ENCODE measurements around the gene KRT86.
"Not testable (repeated sequence)": the region's sequence is repeated elsewhere in the genome, so short reads cannot be mapped to it uniquely, and the experiment has no call there.

KRT86 gene

DNA sequence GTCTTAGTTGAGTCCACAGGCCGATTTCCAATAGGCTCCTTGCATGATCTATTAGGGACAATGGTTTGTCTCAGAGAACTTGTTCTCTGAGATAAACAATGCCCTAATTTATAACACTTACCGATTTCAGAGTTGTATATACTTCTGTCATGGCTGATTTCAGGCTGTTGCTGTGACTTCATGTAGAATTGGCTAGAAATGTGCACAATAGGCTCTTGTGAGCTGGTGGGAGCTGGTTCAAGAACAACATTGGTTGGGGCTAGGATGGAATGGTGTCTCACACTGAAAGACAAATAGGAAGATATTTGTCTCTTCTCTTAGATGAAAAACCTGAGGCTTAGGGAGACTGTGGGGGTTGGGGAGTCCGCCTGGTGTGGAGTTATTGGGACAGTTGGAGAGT is 6.7 kb upstream of the KRT86 start:
- no peak for DNase-seq (ENCODE audit: low read depth in 3 of 3)

DNA sequence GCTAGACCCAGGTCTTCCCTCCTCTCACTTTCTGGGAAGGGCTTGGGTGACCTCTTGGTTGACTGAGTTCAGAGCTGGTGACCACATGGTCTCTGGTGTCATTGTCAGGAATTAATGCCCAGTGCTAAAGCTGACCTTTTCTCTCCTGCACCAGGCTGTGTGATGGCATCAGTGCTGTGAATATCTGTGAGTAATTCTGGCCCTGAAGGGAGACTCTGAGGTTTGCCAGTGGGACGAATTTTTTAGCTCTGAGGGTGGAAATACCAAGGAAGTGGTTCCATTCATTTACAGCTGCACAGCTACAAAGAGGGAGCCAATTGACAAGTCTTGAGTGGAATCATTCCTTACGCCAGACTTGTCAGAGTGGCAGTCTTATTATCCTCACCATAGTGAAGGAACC is 6.2 kb upstream of the KRT86 start:
- DNase-seq (ENCODE audit: low read depth in 3 of 3), result no peak

DNA sequence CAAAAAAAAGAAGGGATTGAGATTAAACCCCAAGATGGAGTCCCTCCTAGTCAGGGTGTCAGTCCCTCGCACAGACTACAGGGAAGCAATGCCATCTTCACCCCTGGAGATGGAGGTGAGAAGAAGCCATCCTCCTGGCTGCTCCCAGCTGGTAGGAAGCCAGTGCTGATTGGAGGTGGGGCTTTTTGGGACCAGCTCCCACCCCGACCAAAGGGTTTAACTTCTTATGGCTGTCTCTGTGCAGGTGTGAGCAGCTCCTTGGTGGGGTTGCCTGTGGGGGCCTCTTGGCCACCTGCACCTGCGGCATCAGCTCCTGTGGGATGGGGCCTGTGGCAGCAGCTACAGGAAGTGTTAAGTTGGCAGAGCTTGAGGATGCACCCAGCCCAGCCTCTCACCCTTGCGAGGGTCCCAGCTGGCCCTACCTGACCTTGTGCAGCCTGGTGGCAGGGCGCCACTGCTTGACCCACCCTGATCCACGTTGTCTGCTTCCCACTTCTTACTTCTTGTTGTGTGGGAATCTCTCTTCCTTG is 3.8 kb upstream of the KRT86 start:
- no peak for DNase-seq (ENCODE audit: low read depth in 3 of 3)

DNA sequence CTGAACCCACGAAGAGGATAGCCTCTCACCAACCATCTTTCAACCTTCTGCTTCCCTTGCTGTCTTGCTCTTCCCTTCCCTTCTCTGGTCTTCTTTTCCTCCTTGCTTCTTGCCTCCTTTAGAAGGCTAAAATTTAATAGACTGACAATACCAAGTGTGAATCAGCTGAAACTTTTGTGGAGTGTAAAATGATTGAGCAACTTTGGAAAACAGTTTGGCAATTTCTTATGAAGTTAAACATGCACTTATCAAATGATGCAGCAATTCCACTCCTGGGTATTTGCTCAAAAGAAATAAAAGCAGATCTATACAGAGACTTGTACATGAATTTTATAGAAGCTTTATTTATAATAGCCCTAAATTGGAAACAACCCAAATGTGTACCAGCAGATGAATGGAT is 3.3 kb upstream of the KRT86 start:
- no peak for DNase-seq (ENCODE audit: low read depth in 3 of 3)

DNA sequence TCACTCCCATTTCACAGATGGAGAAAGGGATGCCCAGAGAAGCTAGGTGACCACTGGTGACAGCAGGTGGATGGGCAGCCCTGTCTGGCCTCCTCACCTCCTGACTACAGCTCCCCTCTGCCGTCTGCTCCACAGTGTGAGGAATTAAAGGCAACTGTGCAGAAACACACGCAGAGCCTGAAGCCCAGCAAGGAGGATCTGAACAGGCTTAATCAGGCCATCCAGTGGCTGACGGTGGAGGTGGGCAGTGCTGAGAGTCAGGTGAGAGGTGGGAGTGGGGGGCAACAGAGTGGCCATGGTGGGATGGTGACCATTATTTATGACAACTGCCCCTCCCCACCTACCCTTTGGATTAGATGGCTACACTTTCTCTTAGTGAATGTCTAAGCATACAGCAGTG is 1.2 kb downstream of the KRT86 start:
- DNase-seq (ENCODE audit: low read depth in 3 of 3), result no peak

DNA sequence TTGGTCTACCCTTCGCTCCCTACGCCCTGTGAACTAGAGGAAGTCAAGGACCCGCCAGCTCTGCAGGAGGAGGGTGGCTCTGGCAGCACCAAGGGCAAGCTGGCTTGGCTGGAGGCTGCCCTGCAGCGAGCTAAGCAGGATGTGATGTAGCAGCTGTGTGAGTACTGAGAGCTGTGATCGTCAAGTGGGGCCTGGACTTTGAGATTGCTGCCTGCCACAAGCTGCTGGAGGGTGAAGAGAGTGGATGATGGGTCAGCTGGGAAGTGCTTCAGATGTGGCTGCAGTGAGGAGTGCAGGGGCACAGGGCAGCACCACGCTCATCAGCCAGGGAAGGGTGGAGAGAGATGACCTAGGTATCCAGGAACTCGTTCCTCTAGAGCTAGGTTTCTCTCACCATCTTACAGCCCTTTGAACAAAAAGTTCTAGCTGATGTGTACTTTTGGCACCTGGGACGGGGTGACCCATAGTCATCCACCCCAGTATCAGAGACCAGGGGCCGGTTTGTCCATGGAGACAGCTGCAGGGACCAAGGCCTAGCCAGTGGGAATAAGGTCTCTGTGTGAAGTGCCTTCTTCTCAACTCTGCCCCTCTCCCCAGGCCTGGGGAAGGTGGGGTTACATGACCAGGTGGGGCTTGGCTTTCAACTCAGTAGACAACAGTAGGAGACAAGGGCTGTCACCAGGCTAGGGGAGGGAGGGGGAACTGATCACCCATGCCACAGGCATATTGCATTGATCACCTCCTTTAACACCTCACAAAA is 3.2 kb downstream of the KRT86 start:
- DNase-seq (ENCODE audit: low read depth in 3 of 3), result no peak

DNA sequence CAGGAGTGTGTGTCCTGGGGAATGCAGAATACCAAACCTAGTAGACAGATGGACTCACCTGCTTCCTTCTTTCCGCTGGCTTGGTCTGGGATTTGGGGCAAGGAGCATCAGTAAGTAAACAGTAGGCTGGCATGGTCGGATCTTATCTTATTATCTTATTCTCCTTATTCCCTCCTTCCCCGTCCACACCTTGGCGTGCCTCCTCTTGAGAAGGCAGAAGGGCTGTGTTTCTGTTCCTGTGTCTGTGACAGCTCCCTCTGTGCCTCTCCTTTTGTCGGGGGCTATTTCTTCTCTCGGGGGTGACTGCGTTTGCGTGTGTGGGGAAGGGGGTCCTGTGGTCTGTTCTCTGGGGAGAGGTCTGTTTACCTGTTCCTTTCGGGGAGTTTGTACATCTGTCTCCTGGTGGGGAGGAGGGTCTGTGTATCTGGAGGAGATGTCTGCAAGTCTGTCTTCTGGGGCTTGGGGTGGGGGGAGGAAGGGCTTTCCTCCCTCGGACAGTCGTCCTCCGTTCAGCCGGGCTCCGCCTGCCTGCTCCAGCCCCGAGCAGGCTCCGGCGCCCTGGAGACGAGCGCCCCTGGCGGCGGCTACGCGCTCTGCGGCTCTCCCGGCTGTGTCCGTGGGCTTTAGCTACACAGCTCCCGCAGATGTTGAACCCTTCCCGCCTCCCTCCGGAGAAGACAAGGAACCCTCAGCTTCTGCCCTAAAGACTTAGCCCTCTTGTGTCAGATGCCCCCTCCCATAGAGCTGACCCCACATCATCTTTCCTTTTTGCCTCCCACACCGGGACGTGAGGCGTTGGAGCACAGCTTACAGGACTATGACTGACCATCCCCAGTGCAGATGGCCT is 4.4 kb downstream of the KRT86 start:
- DNase-seq (ENCODE audit: low read depth in 3 of 3), result peak; percentile 40 to 59 (median 51)

DNA sequence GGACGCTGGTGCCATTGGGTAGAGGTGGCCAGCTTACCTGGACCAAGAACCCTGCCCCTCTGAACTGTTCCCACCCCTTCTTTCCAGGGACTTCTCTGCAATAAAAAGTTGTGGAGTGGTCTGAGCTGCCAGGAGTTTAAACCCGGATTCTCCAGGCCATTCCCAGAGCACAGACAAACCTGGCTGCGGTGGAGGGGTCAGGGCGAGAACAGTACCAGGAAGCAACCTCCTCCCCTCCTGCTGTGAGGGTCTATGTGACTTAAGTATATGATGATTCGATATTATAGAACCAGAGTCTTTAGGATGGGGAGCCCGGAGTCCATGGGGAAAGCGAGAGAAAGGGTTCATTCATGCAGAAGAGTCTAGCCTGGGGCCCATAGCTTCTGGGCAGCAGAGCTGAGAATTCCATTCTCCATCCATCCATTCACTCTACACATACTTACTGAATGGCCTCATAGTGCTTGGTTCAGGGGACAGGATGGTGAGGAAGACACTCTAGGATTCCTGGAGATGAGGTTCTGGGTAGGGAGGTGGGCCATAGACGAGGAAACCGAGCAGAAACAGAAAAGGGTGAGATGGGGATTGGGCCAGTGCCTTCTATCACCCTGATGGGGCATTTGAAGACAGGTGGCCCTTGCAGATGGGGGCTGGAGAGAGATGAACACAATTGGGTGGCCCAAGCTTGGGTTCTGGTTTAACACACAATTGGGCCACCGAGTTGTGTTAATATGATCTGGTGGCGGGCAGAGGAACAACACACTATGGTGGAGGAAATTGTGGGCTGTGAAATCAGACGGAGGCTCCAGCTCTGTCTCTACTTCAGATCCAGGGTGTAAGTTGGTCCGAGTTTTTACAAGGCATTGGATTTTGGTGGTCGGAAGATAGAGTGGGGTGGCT is 5.2 kb downstream of the KRT86 start:
- DNase-seq (ENCODE audit: low read depth in 3 of 3), result no peak

DNA sequence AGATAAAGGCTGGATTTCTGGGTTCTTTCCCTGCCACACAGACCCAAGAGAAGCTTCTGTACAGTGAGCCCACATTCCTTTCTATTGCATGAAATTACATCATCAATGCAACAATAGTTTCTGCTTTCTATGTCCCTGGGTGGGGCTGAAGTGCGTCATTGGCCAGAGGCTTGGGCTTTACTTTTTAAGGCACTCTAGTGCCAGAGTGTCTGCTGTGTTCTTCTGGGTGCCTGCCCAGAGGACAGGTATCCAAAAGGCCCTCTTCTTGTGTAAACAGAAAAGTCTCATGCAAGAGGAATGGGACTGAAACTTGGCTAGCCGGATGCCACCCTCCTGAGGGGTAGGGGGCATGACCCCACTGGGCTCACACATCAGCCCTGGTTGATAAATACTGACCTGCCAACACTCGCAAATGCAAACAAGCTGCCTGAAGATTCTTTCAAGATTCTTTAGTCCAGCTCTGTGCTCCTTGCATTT is 5.9 kb downstream of the KRT86 start:
- DNase-seq (ENCODE audit: low read depth in 3 of 3), result no peak

DNA sequence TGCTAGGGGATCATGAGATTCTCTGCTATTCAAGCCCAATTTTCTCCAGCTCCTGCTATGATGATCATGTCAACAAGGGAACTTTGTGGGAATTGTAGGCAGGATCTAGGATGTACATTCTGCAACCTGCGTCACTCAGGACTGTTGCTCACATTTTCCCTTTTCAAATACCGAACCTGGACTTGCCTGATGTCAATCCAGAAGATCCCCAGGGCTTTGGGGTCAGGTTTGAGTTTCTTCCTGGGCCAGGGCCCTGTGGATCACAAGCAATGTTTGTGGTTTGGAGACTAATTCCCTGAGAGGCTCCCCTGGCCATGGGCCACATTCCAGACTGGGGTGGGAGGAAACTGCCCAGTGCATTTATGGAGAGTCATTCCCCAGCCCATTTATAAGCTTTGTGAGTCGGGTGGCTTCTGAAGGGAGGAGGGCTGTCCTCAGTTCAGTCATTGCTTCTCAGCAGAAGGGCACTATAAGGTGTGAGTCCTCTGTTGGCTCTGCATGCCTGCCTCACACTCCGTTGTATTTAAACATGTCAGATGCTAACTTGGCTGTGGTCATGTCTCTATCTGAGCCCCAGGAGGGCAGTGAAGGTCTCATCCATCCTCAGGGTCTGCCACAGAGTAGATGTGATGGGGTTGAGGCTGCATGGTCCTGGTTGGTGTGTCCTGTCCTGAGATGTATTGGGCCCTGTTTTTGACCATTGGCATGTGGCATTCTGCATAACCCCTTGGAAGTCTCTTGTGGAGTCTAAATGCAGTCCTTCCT is 6.5 kb downstream of the KRT86 start:
- DNase-seq (ENCODE audit: low read depth in 3 of 3), result no peak

DNA sequence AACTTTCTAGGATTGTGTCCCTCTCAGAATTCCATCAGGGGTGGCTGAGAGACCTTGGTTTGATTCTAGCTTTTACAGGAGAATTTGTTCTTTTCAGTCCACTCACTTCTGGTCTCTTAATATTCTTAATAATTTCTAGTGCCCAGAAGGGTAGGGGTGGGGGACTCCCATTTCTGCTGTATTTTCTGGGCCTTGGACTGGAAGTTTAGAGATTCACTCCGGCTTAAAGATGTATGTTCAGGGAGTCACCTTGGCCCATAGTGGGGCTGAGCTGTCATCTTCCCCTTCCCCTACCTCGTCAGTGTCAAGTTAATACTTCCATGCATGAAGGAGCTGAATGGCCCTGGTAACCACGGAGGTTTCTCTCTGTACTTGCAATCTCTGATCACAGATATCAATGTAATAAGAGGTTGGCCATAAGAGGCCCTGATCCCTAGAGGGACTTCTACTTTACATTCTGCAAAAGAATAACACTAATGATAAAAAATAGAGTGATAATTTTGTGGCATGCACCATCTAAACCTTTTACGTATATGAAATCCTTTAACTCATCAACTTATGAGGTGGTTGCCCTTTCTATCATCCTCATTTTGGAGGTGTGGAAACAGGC is 10.2 kb downstream of the KRT86 start:
- DNase-seq (ENCODE audit: low read depth in 3 of 3), result no peak

DNA sequence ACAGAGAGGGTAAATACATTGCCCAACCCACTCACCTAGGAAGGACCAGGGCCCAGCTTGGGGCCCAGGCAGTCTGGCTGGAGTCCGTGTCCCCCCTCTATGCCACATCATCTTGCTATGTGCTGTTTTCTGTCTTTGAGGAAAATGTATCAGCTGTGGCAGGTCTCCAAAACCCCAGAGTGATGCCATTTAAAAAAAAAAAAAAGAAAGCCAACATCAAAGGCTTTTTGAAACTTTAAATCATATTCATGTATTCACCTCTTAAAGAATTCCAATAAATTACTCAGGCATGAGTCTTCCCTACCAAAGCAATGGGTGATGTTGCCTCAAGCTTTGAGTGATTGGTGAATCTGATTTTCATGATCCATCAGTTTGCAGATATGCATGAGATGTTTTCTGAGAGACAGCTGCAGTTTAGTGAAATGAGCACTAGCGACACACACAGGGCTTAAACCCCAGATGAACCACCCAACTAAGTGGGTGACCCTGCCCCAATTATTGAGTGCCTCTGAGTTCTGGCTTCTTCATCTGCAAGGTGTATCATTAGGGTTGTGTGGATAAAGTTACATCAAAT is 10.8 kb downstream of the KRT86 start:
- DNase-seq (ENCODE audit: low read depth in 3 of 3), result no peak

DNA sequence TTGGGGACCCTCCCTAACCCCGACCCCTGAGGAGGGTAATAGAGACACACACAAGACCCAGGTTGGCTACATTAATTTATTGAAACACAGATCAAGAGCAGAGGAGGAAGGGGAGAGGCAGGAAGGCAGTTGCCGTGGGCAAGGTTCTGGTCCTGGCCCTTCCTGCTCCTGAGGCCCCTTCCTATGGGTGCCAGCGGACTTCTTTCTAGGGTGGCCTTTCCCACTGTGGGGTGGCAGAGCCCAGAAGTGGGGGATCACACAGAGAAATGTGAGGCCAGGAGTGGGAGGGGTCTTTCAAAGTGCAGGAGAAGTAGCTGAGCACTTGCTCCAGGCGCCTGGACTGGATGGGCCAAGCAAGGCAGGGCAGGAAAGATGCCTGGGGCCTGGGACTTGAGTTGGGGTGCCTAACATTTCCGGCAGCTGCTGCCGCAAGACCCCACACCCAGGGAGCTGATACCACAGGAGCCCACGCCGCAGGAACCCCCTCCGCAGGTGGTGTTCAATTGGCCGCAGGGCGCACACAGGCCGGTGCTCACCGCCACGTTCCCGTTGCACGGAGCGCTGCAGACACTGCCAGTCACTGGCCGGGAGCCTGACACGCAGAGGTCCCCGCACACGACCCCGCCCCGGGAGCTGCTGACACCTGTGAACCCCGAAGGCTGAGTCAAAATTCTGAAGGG is 11.5 kb downstream of the KRT86 start:
- no peak for DNase-seq (ENCODE audit: low read depth in 3 of 3)

DNA sequence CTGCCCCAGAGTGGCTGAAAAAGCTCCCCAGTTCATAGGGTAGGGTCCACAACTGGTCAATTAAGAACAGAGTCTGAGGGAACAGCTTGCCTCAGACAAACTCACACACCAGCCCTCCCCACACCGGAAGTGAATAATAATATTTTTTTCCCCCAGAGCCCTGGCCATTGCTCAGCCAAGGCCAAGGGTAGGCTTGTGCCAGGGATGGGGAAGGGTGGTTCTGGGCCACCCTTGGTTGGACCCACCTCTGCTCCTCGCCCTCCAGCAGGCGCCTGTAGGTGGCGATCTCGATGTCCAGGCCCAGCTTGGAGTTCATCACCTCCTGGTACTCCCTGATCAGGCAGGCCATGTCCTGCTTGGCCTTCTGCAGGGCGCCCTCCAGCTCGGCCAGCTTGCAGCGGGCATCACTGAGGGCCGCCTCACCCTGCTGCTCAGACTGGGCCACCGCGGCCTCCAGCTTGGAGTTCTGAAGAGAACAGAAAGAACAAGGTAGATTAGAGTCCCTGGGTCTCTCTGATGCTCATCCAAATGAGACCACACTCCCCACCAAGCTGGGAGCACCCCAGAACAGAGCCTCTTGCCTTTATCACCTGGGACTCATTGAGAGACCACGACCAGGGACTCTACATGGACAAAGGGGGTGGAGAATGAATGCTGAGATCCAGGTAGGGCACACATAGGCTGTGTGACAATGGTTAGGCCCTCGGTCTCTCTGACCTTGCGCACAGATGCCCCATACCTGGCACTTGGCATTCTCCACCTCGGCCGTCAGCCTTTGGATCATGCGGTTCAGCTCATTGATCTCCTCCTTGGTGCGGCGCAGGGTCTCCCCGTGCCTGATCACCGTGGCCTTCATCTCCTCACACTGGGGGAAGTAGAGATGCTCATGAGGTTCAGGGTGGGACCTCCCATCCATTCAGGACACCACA is 12.7 kb downstream of the KRT86 start:
- not testable (repeated sequence) for DNase-seq (ENCODE audit: low read depth in 3 of 3)

DNA sequence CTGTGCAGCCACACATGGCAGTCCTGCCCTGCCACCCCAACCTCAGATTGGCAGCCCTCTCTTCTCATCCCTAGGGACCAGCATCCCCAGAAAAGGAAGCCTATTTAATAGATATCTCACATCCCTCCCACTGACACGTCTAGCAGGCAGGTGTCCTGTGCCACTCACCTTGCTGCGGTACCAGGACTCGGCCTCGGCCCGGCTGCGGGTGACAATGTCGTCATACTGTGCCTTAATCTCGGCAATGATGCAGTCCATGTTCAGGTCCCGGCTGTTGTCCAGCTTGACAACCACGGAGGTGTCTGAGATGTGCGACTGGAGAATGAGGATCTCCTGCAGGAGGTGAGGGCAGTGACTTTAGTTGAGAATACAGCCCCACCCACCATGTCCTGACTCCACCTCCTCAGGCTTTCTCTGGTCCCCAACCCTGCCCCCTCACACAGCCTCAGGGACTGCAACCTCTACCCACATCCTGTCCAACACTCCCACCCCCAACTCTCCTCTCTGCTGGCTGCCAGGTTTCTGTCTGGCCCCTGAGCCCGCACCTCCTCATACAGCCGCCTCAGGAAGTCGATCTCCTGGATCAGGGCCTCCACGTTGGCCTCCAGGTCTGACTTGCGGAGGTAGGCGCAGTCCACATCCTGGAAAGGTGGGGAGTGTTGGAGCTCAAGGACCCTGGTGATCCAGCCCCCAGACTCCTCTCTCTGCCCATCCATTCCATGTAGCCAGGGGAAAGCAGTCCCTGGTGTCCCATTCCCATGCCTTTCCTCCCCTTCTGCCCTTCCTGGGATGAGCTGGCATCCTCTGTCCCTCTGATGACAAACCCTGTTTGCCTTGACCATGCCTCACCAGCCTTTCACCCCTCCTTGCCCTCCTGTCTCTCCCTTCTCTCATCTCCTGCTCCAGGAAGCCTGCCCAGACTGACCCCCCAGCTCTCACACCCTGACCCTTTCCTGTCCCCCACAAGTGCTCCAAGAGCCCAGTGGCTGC is 13.7 kb downstream of the KRT86 start:
- not testable (repeated sequence) for DNase-seq (ENCODE audit: low read depth in 3 of 3)

DNA sequence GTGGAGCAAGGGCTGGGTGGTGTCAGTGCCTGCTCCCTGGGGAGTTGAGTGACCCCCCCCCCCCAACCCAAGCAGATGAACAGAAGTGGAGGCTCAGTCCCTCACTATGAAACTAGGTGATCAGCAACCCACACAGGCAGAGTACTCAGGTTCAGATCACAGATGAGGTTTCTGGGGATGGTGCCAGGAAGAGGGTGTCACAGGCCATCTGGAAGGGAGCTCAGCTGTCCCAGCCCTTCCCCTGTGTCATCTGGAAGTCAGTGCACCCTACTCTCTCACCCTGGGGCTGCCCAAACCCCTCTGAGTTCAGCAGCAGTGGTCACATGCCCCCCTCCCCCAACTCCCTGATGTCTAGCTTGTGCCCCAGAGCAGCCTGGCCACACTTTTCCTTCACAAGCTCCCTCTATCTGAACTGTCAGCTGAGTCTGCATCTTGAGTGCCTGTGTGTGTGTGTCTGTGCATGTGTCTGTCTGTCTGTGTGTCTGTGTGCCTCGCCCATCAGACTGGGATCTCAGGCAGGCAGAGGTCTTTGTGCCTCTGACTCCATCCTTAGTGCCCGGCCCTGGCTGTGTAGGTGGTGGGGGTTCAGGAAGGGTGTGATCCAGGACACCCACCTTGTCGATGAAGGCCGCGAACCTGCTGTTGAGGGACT is 16.2 kb downstream of the KRT86 start:
- not testable (repeated sequence) for DNase-seq (ENCODE audit: low read depth in 3 of 3)

Data from stimulated activated CD4-positive, alpha-beta T cell treated with anti-CD3 and anti-CD28 coated beads, TNF-alpha, amount 100 ng/mL, for 4 hours (primary cell).